BJ (cell line): Measurements from ENCODE around the gene AKAP6. TPM values are rescaled to one million over a fixed set of nuclear protein-coding genes. Genes with fewer than 3 reads are reported as not detected.

Experiments used
- CTCF ChIA-PET: fragments of 350-600 bp; formaldehyde crosslinking; extraction: SDS; loops from one replicate; lab custom pipeline; 2021; ENCODE audit warnings: antibody characterized with exemption, inconsistent platforms; lab: Yijun Ruan, JAX
- POLR2A ChIA-PET: fragments of 300-600 bp; sonication (Branson Sonifier 250); formaldehyde crosslinking; extraction: SDS; loops from one replicate; lab custom pipeline; 2021; ENCODE audit warnings: antibody characterized with exemption; lab: Charles Lee
- DNase-seq: peaks from one replicate; pipeline ENCODE4 v3.0.0-alpha.2; 2011; ENCODE audit warnings: low read depth
- H3K27me3 ChIP-seq: 2 replicates; pipeline ENCODE4 v1.6.0; 2011; ENCODE audit warnings: low read length; ENCODE audit not compliant: control insufficient read depth, insufficient read depth
- H3K36me3 ChIP-seq: 2 replicates; pipeline ENCODE4 v1.5.1; 2011; ENCODE audit warnings: low read length; ENCODE audit not compliant: control insufficient read depth, insufficient read depth
- H3K4me3 ChIP-seq: 2 replicates; pipeline ENCODE4 v1.5.1; 2011; ENCODE audit warnings: low read depth, mild to moderate bottlenecking, control low read depth, low read length
- polyA plus RNA-seq: library from polyadenylated mRNA; depleted of rRNA; stranded (reverse); fragments of >200 nt; gene quantifications from 2 replicates; pipeline ENCODE4 v1.2.3, GENCODE V29; 2011
- TF ChIP-seq, protein P1 (sequence below): IDR thresholded peaks from 2 replicates; pipeline ENCODE4 v1.5.1; 2011; ENCODE audit warnings: low read depth, mild to moderate bottlenecking, control low read depth, inconsistent platforms, low read length, moderate library complexity; ENCODE audit not compliant: insufficient read depth

Gene AKAP6
- polyA plus RNA-seq, 1 experiment, result 18.5 TPM

- TF ChIP-seq, protein P1, sequence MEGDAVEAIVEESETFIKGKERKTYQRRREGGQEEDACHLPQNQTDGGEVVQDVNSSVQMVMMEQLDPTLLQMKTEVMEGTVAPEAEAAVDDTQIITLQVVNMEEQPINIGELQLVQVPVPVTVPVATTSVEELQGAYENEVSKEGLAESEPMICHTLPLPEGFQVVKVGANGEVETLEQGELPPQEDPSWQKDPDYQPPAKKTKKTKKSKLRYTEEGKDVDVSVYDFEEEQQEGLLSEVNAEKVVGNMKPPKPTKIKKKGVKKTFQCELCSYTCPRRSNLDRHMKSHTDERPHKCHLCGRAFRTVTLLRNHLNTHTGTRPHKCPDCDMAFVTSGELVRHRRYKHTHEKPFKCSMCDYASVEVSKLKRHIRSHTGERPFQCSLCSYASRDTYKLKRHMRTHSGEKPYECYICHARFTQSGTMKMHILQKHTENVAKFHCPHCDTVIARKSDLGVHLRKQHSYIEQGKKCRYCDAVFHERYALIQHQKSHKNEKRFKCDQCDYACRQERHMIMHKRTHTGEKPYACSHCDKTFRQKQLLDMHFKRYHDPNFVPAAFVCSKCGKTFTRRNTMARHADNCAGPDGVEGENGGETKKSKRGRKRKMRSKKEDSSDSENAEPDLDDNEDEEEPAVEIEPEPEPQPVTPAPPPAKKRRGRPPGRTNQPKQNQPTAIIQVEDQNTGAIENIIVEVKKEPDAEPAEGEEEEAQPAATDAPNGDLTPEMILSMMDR, result no peak
- H3K36me3 ChIP-seq, result no peaks in the 10 kb centered on the region
- H3K27me3 ChIP-seq, result no peaks in the 10 kb centered on the region
- no peak for DNase-seq
- H3K4me3 ChIP-seq, result no peak overlapping the region
- CTCF ChIA-PET, result no interaction called here
- POLR2A ChIA-PET, result no interaction called here
Observed at GRCh38 chr14:32728976-32729375, 399.9 kb downstream of the AKAP6 start.

DNA sequence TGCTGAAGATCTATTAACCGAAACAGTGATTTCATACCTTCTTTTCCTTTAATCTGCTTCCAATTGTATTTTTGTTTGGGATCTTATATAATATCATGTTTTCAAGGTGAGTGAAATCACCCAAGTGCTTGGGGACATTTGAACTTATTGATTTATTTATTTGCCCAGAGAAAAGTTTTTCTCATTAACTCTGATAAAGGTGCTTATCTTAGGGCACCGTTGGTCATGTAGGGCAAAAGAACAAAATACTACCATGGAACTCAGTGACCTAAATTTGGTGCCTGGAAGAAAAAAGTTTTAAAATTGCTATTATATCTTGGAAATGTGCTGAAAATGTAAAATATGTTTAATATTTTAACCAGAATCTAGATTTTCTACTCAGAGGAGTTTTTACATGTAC is 402.2 kb downstream of the AKAP6 start:
- POLR2A ChIA-PET, result no interaction called here
- CTCF ChIA-PET, result no interaction called here
- Histone ChIP-seq H3K27me3 (no peaks in the 10 kb centered on the region), H3K4me3 (no peak overlapping the region), H3K36me3 (no peaks in the 10 kb centered on the region)
- TF ChIP-seq, protein P1, result no peak
- DNase-seq, result no peak

DNA sequence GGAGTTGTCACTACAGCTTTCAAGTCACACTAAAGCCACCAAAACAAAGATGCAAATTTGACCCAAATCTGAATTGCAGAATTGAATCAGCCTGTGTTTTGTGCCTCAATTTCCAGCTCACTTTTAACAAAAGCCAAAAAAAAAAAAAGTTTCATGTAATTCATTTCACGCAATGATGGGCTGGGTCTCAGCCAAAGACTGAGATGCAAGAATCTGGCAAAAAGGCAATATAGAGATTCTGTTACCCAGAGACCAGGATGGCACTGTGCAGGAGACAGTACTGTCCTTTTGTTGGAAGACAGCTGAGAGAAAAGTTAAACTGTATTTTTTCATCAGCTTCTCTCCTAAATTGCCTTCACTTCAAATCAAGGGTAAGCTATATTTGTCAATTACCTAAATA is 403.9 kb downstream of the AKAP6 start:
- POLR2A ChIA-PET, result no interaction called here
- H3K36me3 ChIP-seq, result no peaks in the 10 kb centered on the region
- no peak for DNase-seq
- CTCF ChIA-PET, result interaction anchor here (0.9 kb wide), 1 partner anchor 245 kb away, joined by 4 read pairs; no protein-coding TSS in a partner anchor
- TF ChIP-seq, protein P1, result no peak
- no peaks in the 10 kb centered on the region; the same call in 1 of the 2 replicates for H3K27me3 ChIP-seq
- H3K4me3 ChIP-seq, result no peak overlapping the region

GRCh38 chr14:32734261-32734660 is 405.2 kb downstream of the AKAP6 start:
- TF ChIP-seq, protein P1, result no peak
- ChIA-PET CTCF (no interaction called here), POLR2A (no interaction called here)
- Histone ChIP-seq H3K27me3 (no peaks in the 10 kb centered on the region; the same call in 1 of the 2 replicates), H3K36me3 (no peaks in the 10 kb centered on the region), H3K4me3 (no peak overlapping the region)
- no peak for DNase-seq

DNA sequence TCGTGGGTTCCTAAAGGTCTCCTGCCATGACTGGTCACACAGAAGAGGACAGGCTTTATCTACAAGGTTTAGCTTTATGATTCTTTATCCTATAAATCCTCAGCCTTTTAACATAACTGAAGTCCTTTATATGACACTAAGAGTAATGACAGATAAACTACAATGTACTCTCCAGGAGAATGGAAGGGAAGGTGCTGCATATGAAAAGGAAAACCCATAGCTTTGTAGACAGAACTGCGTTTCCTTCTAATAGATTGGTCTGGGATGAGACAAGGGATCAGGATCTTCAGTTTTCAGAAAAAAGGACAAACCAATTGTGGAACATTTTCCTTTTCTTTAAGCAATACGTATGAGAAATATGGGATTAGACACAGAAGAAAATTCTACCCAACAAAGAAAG is 408.5 kb downstream of the AKAP6 start:
- no peak for DNase-seq
- no peak overlapping the region for H3K4me3 ChIP-seq
- ChIA-PET POLR2A (no interaction called here), CTCF (interaction anchor here (0.8 kb wide), 1 partner anchor 671 kb away, joined by 3 read pairs; no protein-coding TSS in a partner anchor)
- TF ChIP-seq, protein P1, result no peak
- no peaks in the 10 kb centered on the region; the same call in 1 of the 2 replicates for H3K27me3 ChIP-seq
- no peaks in the 10 kb centered on the region for H3K36me3 ChIP-seq
